OCI-LY3 (cell line): ENCODE measurements around the gene GRSF1.
A peak's percentile ranks its signal among the peaks of the same experiment; 100 is the strongest.
"Not testable (repeated sequence)": the region's sequence is repeated elsewhere in the genome, so short reads cannot be mapped to it uniquely, and the experiment has no call there.

Experiments used
- H2AFZ ChIP-seq: fragments of 200-600, 300-600 bp; shearing (Covaris generic); 2 replicates; pipeline ENCODE4 v1.6.0; 2014; ENCODE audit warnings: antibody characterized with exemption, low read depth, low read length
- H3K27ac ChIP-seq: fragments of 200-600, 300-600 bp; sonication (generic); 2 replicates; pipeline ENCODE4 v1.5.1; 2014; ENCODE audit warnings: mild to moderate bottlenecking, low read length, moderate library complexity, mixed read lengths
- H3K27me3 ChIP-seq: fragments of 200-600, 300-600 bp; sonication (generic); 2 replicates; pipeline ENCODE4 v1.6.1; 2014; ENCODE audit warnings: low read depth, low read length, mixed read lengths
- H3K36me3 ChIP-seq: fragments of 200-600, 300-600 bp; sonication (generic); replicated peaks from 2 replicates; pipeline ENCODE3; 2014; ENCODE audit warnings: low read depth, low read length, mixed read lengths
- H3K4me1 ChIP-seq: fragments of 300-600, 200-600 bp; sonication (generic); 2 replicates; pipeline ENCODE4 v1.6.1; 2014; ENCODE audit warnings: low read length, mixed read lengths
- H3K4me2 ChIP-seq: fragments of 200-600, 300-600 bp; sonication (generic); 2 replicates; pipeline ENCODE4 v1.6.1; 2014; ENCODE audit warnings: low read length, mixed read lengths
- H3K4me3 ChIP-seq: fragments of 300-600, 200-600 bp; sonication (generic); 2 replicates; pipeline ENCODE4 v1.5.1; 2014; ENCODE audit warnings: antibody characterized with exemption, mild to moderate bottlenecking, low read length, moderate library complexity
- H3K79me2 ChIP-seq: fragments of 300-600, 200-600 bp; shearing (Covaris generic); 2 replicates; pipeline ENCODE4 v1.6.1; 2014; ENCODE audit warnings: mild to moderate bottlenecking, low read length, mixed read lengths
- H3K9ac ChIP-seq: fragments of 300-600, 200-600 bp; shearing (Covaris generic); 2 replicates; pipeline ENCODE4 v1.6.0; 2014; ENCODE audit warnings: mild to moderate bottlenecking, low read length, moderate library complexity
- H3K9me3 ChIP-seq: fragments of 200-600, 300-600 bp; shearing (Covaris generic); 2 replicates; pipeline ENCODE4 v1.6.1; 2014; ENCODE audit warnings: low read length, mixed read lengths; ENCODE audit not compliant: insufficient read depth
- H4K20me1 ChIP-seq: fragments of 200-600, 300-600 bp; sonication (generic); 2 replicates; pipeline ENCODE4 v1.6.1; 2016; ENCODE audit warnings: low read length, mixed read lengths; ENCODE audit not compliant: insufficient read depth
- EZH2phosphoT487 ChIP-seq: fragments of 200-600 bp; shearing (Covaris generic); IDR thresholded peaks from 2 replicates; pipeline ENCODE4 v1.6.1; 2018; ENCODE audit warnings: antibody characterized with exemption, mixed run types, low read depth
- TF ChIP-seq, protein P1 (sequence below): fragments of 200-600, 300-600 bp; sonication (generic); IDR thresholded peaks from 2 replicates; pipeline ENCODE4 v1.5.1; 2014; ENCODE audit warnings: antibody characterized with exemption, low read length, low read depth

The GRSF1 gene

DNA sequence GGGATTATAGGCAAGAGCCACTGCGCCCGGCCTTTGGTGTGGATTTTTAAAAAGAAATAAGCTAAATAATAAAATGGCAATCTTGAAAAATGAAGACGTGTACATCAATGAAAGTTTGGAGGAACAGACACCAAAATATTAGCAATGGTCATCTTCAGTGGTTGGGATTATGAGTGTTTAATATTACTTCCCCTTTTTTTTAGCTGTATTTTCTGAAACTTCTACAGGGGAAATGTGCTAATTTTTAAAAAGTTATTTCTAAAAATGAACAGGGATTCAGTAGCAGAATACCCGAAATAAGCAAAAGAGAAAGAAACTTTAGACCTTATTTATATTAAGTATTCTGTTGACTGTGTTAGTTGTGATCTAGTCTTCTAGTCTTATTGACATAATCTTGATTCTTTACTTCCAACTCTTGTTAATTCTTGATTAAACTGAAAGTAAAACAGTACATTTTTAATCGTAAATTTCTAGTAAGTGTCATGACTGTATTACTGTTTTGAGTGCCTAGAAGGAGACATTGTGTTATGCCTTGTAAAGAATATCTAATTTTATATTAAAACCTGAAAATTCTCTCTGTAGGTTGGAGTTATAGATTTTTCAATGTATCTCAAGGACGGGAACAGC is 66.6 kb downstream of the GRSF1 start:
- H3K4me2 ChIP-seq, result peak overlapping the region; percentile 71
- peak overlapping the region; percentile 58 for H3K9ac ChIP-seq
- peak overlapping the region; percentile 66 for H3K4me3 ChIP-seq
- no peaks in the 10 kb centered on the region for H3K27me3 ChIP-seq
- H3K27ac ChIP-seq, result peak overlapping the region; percentile 76
- H3K9me3 ChIP-seq, result no peaks in the 10 kb centered on the region
- no peaks in the 10 kb centered on the region for H4K20me1 ChIP-seq
- H3K79me2 ChIP-seq, result no peaks in the 10 kb centered on the region
- peaks cover 17% of the 10 kb centered on the region for H3K4me1 ChIP-seq
- H3K36me3 ChIP-seq, result peaks cover 4% of the 10 kb centered on the region
- TF ChIP-seq EZH2phosphoT487, result no peak
- TF ChIP-seq, protein P1, sequence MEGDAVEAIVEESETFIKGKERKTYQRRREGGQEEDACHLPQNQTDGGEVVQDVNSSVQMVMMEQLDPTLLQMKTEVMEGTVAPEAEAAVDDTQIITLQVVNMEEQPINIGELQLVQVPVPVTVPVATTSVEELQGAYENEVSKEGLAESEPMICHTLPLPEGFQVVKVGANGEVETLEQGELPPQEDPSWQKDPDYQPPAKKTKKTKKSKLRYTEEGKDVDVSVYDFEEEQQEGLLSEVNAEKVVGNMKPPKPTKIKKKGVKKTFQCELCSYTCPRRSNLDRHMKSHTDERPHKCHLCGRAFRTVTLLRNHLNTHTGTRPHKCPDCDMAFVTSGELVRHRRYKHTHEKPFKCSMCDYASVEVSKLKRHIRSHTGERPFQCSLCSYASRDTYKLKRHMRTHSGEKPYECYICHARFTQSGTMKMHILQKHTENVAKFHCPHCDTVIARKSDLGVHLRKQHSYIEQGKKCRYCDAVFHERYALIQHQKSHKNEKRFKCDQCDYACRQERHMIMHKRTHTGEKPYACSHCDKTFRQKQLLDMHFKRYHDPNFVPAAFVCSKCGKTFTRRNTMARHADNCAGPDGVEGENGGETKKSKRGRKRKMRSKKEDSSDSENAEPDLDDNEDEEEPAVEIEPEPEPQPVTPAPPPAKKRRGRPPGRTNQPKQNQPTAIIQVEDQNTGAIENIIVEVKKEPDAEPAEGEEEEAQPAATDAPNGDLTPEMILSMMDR, result no peak
- H2AFZ ChIP-seq, result peak overlapping the region; percentile 25

- not testable (repeated sequence) for H3K4me3 ChIP-seq, H3K27me3 ChIP-seq, H4K20me1 ChIP-seq, H3K9me3 ChIP-seq, H3K79me2 ChIP-seq, H3K36me3 ChIP-seq, H3K9ac ChIP-seq, H3K27ac ChIP-seq, H2AFZ ChIP-seq, H3K4me2 ChIP-seq
- peaks cover 17% of the 10 kb centered on the region for H3K4me1 ChIP-seq
These were observed 70.3 kb downstream of the GRSF1 start for GRCh38 chr4:70769396-70769795.

DNA sequence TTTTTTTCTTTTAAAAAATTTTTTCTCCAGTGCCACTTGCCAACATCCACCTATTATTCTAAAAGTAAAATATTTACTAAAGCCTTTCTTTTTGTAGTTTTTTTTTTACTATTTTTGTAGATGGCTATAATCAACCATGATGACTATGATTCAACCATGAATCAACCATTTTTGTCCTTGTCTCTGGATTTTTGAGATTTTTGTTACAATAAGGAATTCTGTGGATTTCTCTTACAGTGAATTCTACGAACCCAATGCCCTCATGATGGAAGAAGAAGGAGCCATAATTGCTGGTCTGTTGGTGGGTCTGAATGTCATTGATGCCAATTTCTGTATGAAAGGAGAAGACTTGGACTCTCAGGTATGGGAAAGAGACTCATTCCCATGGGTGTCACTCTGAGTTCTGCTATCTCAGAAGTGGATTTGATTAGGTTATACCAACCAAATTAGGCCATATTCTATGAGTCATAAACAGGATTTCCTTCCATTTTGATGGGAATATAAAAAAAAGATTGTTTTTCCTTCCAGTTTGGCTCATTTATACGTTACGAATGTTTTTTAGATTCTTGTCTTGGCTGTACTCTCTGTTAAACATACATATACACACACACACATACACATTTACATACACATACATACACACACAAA is 71.3 kb downstream of the GRSF1 start:
- H3K27me3 ChIP-seq, result no peaks in the 10 kb centered on the region
- H3K4me1 ChIP-seq, result peaks cover 10% of the 10 kb centered on the region
- no peaks in the 10 kb centered on the region for H3K79me2 ChIP-seq
- H3K27ac ChIP-seq, result no peak overlapping the region
- no peak overlapping the region for H3K4me3 ChIP-seq
- H2AFZ ChIP-seq, result no peak overlapping the region
- TF ChIP-seq, protein P1, result no peak
- no peak for TF ChIP-seq EZH2phosphoT487
- no peaks in the 10 kb centered on the region for H4K20me1 ChIP-seq
- peaks cover 16% of the 10 kb centered on the region for H3K36me3 ChIP-seq
- no peaks in the 10 kb centered on the region for H3K9me3 ChIP-seq
- H3K9ac ChIP-seq, result no peak overlapping the region
- no peak overlapping the region for H3K4me2 ChIP-seq
